Neural cell (in vitro differentiated cells): ENCODE data around the gene PRPF40B.

Experiments
- CTCF ChIP-seq: fragments of 450-650 bp; IDR thresholded peaks from 2 replicates; pipeline ENCODE4 v1.5.1; 2014; ENCODE audit warnings: antibody characterized with exemption, mild to moderate bottlenecking, moderate library complexity; ENCODE audit not compliant: poor library complexity, severe bottlenecking
- EP300 ChIP-seq: fragments of 450-650 bp; conservative IDR thresholded peaks from 2 replicates; pipeline ENCODE4 v1.6.1; 2014; ENCODE audit warnings: antibody characterized with exemption, mild to moderate bottlenecking, moderate library complexity; ENCODE audit not compliant: poor library complexity, severe bottlenecking
- EZH2 ChIP-seq: fragments of 200-600, 300-800 bp; shearing (Covaris generic), sonication (generic); IDR thresholded peaks from 2 replicates; pipeline ENCODE4 v1.6.1; 2014; ENCODE audit warnings: antibody characterized with exemption, low read length, borderline replicate concordance, mild to moderate bottlenecking; ENCODE audit not compliant: insufficient read depth, poor library complexity, severe bottlenecking
- MXI1 ChIP-seq: fragments of 450-650 bp; conservative IDR thresholded peaks from 2 replicates; pipeline ENCODE4 v1.6.1; 2014; ENCODE audit warnings: antibody characterized with exemption, mild to moderate bottlenecking; ENCODE audit not compliant: poor library complexity, severe bottlenecking
- POLR2AphosphoS5 ChIP-seq: IDR thresholded peaks from 2 replicates; pipeline ENCODE4 v1.6.1; 2012
- RAD21 ChIP-seq: fragments of 450-650 bp; conservative IDR thresholded peaks from 2 replicates; pipeline ENCODE4 v1.6.1; 2014; ENCODE audit warnings: antibody characterized with exemption, mild to moderate bottlenecking, moderate library complexity
- REST ChIP-seq: IDR thresholded peaks from 2 replicates; pipeline ENCODE4 v1.6.1; 2012; ENCODE audit warnings: borderline replicate concordance
- TAF1 ChIP-seq: IDR thresholded peaks from 2 replicates; pipeline ENCODE4 v1.6.1; 2012; ENCODE audit warnings: low read depth

GRCh38 chr12:49584591-49584990 lies 38.8 kb upstream of the PRPF40B start:
- TF ChIP-seq CTCF (no peak), EZH2 (no peak), REST (no peak), EP300 (no peak), POLR2AphosphoS5 (no peak), TAF1 (no peak), RAD21 (no peak), MXI1 (no peak)
